GM21723 (cell line): ENCODE results near the gene SEMG2.

ENCODE experiments used
- ATAC-seq: cut with Tn5 transposase; IDR thresholded peaks from one replicate; pipeline ENCODE4 v1.9.1; 2021; ENCODE audit warnings: mild to moderate bottlenecking, moderate library complexity; ENCODE audit not compliant: unreplicated experiment

Gene SEMG2, protein sequence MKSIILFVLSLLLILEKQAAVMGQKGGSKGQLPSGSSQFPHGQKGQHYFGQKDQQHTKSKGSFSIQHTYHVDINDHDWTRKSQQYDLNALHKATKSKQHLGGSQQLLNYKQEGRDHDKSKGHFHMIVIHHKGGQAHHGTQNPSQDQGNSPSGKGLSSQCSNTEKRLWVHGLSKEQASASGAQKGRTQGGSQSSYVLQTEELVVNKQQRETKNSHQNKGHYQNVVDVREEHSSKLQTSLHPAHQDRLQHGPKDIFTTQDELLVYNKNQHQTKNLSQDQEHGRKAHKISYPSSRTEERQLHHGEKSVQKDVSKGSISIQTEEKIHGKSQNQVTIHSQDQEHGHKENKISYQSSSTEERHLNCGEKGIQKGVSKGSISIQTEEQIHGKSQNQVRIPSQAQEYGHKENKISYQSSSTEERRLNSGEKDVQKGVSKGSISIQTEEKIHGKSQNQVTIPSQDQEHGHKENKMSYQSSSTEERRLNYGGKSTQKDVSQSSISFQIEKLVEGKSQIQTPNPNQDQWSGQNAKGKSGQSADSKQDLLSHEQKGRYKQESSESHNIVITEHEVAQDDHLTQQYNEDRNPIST

DNA sequence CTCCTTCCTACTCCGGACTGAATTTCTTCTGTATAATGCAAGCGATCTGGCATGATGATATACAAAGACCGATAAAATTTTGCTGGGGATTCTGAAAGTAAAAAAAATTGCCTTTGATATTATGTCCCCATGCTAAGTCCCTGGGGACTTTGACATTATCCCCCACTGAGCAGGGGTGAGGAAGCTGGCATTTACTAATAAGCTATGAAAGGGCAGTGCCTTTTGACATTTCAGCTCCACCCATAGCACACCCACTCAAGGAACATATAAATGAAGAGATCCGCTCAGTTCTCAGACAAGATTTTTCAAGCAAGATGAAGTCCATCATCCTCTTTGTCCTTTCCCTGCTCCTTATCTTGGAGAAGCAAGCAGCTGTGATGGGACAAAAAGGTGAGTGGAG lies at the start of gene SEMG2:
Gene SEMG2 (plus strand): TSS at position 298 of the 400 bp plus-strand sequence. CDS start 17 bp downstream, at position 315.
- ATAC-seq, result no peak

DNA sequence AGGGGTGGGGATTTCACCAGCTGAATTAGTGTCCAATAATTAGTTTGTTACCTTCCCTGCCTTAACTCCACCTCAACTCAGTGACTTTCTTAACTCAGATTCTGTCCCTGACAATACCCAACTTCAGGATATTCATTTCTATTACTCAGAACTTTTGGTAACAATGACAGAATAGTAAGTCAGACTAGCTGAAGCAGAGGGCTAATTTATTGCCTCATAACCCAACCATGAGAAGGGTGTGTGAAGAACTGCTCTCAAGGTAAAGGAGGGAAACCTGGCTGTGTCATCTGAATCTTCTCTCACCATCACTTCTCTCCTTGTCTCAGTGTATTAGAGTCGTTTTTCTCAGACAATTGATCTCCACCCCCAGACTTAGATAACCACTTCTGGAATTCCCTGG lies 47.7 kb upstream of the SEMG2 start:
- ATAC-seq, result no peak

GRCh38 chr20:45174434-45175364 lies 46.5 kb upstream of the SEMG2 start, which contains the start of gene PI3:
Gene PI3 (plus strand): TSS chr20:45174902. CDS start chr20:45174923, 21 bp downstream.
- no peak for ATAC-seq

GRCh38 chr20:45176526-45177267 lies 44.5 kb upstream of the SEMG2 start:
- ATAC-seq, result no peak

- ATAC-seq, result no peak
These were observed 42.0 kb upstream of the SEMG2 start for GRCh38 chr20:45179166-45179565.

- ATAC-seq, result no peak
These were observed 39.5 kb upstream of the SEMG2 start for GRCh38 chr20:45181639-45182038.

- no peak for ATAC-seq
These were observed 38.1 kb upstream of the SEMG2 start for GRCh38 chr20:45183084-45183483.

DNA sequence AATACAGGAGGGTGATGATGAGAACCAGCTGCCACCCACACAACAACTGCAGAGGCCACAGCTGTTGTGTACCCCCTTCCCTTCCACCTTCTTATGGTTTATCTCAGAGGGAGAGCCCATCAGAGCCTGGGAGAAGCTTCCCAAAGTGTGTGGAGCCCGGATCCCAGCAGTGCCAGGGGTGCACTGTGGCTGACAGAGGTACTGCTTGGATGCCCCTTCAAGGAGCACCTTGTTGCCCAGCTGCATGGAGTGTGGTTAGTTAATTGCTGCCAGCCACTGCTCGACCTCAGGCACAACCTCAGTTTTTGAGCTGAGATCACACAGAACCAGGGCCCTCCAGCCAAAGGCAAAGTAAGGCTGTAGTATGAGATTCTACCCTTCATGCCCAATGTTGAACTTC lies 33.5 kb upstream of the SEMG2 start:
- ATAC-seq, result no peak

DNA sequence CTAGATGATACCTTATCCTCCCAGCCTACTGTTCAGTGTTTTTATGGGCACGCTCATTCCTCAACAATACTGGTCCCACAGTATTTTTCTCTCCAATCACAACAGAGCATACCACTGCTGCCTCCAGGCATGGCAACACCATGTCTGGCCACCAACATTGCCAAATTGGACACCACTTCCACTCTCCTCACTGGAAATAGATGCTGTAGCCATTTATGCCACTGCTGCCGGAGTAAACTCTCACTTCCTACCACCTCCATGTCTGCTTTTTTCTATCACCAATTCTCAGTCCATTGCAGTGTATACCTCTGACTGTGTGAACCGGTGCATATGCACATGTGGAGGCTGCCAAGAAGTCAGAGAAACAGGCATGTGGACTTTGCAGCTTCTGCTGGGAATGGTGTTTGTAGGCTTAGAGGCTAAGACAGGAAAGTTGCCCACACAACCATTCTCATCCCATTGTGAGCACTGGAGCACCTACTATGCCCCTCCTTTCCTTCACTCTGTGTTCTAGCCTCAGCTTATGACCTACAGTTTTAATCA lies 32.0 kb upstream of the SEMG2 start:
- ATAC-seq, result no peak

DNA sequence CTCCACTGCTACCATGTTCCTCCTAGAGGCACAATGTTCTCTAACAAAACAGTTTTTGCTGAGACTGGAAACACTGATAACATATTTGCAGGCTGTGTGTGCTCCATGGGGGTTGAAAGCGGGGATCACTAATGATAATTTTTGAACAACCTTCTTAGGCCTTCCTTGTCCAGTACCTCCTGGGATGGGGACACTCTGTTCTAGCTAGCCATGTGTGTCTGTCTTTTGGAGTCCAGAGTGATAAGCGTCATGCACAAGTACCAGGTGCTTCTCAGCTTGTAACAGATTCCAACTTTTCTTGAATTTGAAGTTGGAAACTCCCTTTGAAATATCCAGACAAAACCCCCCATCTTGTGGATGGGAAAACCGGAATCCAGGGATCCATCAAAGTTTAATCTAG lies 31.3 kb upstream of the SEMG2 start:
- ATAC-seq, result no peak

DNA sequence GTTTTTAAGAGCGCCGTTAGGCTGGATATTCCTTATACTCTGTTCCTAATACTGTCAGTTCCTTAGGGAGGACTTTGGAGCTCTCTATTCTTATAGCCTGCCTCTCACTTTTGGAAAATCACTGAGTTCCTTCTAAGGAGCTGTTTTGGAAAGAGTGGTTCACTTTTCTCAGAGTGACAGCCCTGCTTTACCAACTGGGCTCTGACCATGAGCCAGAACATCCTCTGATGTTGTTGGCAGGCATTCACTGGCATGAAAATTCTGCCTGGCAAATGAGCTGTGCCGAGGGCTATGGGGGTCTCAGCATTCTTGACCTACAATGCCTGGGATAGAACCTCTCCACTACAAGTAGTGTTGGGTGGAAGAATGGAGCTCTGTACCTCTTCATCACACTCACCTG lies 29.2 kb upstream of the SEMG2 start:
- ATAC-seq, result no peak

DNA sequence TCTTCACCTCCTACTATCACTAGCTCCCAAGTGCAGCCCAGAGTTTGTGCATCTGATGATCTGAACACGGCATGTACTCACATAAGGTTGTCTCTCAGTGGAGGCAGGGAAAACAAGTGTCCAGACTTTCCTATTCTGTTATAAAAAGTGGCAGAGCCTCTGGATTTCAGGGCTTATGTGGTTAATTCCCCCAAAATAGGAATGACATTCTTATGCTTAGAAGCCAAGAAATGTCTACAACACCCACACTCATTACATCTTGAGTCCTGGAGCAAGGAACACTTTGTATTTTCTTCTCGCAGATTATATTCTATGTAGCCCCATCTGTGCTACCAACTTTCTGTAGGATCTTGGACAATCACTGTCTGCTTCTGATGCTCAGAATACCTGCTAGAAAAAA lies 27.8 kb upstream of the SEMG2 start:
- ATAC-seq, result no peak

DNA sequence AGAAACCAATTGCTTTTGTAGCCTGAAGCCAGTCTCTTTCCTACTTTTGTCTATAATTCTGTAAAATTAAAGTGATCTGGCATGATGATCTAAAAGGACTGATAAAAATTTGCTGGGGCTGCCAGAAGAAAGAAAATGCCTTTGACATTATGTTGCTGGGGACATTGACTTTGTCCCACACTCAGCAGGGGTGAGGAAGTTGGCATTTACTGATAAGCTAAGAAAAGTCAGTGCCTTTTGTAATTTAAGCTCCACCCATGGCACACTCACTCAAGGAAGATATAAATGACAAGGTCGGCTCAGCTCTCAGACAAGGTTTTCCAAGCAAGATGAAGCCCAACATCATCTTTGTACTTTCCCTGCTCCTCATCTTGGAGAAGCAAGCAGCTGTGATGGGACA lies 14.4 kb upstream of the SEMG2 start, which contains the start of gene SEMG1:
Gene SEMG1 (plus strand): TSS at position 309 of the 400 bp plus-strand sequence. CDS start 21 bp downstream, at position 330.
- no peak for ATAC-seq

DNA sequence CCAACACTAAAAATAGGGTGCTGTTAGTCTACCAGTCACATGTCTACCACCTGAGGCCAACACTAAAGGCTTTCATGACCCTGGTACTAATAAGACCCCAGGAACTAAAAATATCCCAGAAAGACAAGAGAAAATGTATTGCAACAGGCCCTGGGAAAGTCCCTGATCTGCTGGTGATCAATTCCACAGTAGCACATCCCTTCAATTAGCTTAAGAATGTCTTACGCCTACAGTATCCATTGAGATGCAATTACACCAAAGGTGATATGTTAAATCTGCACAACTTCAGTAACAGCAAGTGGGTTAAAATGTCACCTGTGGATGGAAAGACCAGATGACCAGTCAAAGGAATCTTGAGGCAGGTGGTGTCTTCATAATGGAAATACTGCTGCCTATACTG lies 11.2 kb upstream of the SEMG2 start:
- ATAC-seq, result no peak

DNA sequence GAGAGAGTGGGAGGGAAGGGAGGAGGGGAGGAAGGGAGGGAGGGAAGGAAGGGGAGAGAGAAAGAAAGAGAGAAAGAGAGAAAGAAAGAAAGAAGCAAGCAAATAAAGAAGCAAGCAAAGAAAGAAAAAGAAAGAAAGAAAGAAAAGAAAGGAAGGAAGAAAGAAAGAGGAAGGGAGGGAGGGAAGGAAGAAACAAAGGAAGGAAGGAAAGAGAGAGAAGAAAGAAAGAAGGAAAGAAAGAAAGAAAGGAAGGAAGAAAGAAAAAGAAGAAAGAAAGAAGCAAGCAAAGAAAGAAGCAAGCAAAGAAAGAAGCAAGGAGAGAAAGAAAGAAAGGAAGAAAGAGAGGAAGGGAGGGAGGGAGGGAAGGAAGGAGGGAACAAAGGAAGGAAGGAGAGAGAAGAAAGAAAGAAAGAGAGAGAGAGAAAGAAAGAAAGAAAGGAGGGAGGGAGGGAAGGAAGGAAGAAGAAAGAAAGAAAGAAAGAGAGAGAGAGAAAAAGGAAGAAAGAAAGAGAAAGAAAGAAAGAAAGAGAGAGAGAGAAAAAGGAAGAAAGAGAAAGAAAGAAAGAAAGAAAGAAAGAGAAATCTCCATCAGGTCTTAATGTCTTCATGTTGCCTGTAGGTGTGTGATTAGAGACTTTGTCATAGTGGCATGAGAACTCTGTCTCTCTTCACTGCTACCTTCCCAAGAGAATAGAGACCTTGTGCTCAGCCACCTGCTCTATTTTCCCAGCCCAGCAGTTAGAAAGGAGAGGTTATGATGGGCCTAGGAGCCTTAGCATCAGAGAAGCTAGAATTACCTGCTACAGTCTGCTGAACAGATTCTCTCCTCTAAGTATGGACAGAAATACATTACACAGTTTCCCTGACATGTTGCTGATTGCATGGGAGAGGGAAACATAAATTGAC lies 9.4 kb upstream of the SEMG2 start:
- no peak for ATAC-seq

DNA sequence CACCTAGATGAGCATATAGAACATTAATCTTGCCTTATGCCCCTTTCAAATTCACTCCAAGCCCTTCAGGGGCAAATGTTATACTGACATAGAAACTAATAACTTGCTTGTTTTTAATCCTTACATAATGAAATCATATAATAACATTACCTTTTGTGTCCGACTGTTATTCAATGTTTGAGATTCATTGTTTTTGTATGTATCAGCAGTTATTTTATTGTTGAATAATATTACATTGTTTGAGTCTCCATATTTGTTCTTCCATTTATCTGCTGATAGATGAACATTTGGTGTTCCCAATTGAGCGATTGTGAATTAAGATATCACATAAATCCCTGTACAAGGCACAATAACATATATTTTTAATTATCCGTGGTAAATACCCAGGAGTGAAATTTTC lies 8.3 kb upstream of the SEMG2 start:
- ATAC-seq, result no peak

- ATAC-seq, result no peak
These were observed 3.0 kb upstream of the SEMG2 start for GRCh38 chr20:45218124-45218523.

- ATAC-seq, result no peak
These were observed 2.5 kb upstream of the SEMG2 start for GRCh38 chr20:45218636-45219035.

DNA sequence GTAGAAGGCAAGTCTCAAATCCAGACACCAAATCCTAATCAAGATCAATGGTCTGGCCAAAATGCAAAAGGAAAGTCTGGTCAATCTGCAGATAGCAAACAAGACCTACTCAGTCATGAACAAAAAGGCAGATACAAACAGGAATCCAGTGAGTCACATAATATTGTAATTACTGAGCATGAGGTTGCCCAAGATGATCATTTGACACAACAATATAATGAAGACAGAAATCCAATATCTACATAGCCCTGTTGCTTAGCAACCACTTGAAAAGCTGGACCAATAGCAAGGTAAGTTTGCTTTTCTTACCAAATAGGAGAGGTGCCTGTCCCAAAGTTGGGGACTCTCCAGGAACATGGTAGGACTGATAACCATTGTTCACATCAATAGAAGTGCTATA lies 2.0 kb downstream of the SEMG2 start:
- no peak for ATAC-seq
